ENCODE measurements around the gene SOX13. TPM values are rescaled to one million over a fixed set of nuclear protein-coding genes. Genes with fewer than 3 reads are reported as not detected.

The SOX13 gene
- total and polyA plus RNA-seq, 9 of the 15 experiments (the other 6 are each of a cell fraction or from before 2014, with no cell fraction given): 0.03 to 0.35 (median 0.06) TPM; not detected in 5

DNA sequence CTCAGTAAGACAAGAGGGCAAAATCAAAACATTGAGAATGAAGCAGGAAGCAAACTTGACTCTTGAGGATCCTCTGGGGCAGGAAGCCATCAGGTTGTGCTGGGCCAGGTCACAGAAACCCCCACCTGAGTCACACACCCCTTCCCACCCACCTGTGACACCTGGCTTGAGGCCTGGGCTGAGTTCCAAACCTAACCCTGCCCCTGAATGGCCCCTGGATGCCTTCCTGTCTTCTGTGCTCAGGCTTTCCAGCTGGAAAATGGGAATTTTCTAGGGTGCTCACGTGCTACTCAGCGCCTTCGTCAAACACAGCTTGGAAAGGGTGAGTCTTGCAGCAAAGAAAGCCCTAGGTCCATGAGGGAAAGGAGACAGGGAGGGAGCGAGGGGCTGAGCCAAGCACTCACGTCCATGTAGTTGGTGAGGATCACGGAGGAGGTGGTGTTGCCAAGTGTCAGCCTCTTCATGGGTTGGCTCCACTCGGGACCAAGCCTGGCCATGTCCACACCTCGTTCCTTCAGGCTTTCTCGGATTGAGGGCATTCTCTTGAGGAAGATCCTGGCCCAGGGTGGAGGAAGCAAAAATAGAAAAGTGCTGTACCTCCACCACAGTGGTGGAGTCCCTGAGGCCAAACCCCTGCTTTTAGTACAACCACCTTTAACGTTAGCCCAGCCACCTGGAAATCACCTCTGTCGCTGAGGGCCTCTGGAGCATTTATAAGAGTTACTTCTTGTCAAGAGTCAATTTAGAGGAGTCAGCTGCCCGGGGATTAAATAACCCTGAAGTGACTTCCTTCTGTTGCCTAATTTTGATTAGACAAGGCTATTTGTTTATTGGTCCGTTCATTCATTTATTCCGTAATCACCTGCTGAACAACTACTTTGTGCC, 88.9 kb downstream of the SOX13 start:
- Histone ChIP-seq H3K4me2 (ENCODE audit: insufficient read depth, low read length) (no peak overlapping the region), H3K9me3 (replicated peaks; ENCODE audit: control insufficient read depth, insufficient read depth, low read depth, low read length) (no peaks in the 10 kb centered on the region), H3K27me3 (ENCODE audit: control insufficient read depth in 2 of 2, insufficient read depth in 2 of 2, low read length in 2 of 2) (peaks cover 3 to 49% of the 10 kb centered on the region in 2 experiments; a peak in 4 of 5 replicates), H3K4me3 (no peak overlapping the region), H2AFZ (ENCODE audit: low read depth, low read length) (no peak overlapping the region), H3K36me3 (ENCODE audit: control insufficient read depth, insufficient read depth, low read length) (no peaks in the 10 kb centered on the region), H3K27ac (ENCODE audit: extremely low read depth, low read depth, low read length) (no peak overlapping the region), H3K79me2 (ENCODE audit: control insufficient read depth, insufficient read depth, low read length) (no peaks in the 10 kb centered on the region), H3K9ac (ENCODE audit: insufficient read depth in 1 of 2, low read depth in 2 of 2, low read length in 2 of 2) (no peak overlapping the region), H4K20me1 (replicated peaks; ENCODE audit: control insufficient read depth, insufficient read depth, low read length) (peaks cover 2% of the 10 kb centered on the region), H3K4me1 (replicated peaks in 1 of 2; ENCODE audit: control insufficient read depth in 2 of 2, insufficient read depth in 2 of 2, low read length in 2 of 2) (no peaks in the 10 kb centered on the region), H3K9me1 (ENCODE audit: control insufficient read depth, insufficient read depth, low read length) (no peaks in the 10 kb centered on the region)
- ChIA-PET CTCF (ENCODE audit: low intra/inter-chr PET ratio) (interaction anchor here (0.7 to 5.0 kb wide), 8 partner anchors 14 to 646 kb away, joined by 3 to 44 read pairs (median 8); no protein-coding TSS in a partner anchor), POLR2A (interaction anchor here (0.5 kb wide), 1 partner anchor 873 kb away, joined by 3 read pairs; no protein-coding TSS in a partner anchor)
- no TSS peak for BruUV-seq (replicated peaks)
- FAIRE-seq (no peak), DNase-seq (ENCODE audit: extremely low read depth in 1 of 4, low spot score in 3 of 4) (no peak), ATAC-seq (no peak)
- TF ChIP-seq, protein P1, sequence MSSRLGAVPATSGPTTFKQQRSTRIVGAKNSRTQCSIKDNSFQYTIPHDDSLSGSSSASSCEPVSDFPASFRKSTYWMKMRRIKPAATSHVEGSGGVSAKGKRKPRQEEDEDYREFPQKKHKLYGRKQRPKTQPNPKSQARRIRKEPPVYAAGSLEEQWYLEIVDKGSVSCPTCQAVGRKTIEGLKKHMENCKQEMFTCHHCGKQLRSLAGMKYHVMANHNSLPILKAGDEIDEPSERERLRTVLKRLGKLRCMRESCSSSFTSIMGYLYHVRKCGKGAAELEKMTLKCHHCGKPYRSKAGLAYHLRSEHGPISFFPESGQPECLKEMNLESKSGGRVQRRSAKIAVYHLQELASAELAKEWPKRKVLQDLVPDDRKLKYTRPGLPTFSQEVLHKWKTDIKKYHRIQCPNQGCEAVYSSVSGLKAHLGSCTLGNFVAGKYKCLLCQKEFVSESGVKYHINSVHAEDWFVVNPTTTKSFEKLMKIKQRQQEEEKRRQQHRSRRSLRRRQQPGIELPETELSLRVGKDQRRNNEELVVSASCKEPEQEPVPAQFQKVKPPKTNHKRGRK (tag; IDR thresholded peaks at IDR 0.05): no peak
- TF ChIP-seq NEUROD1 (IDR thresholded peaks at IDR 0.05; ENCODE audit: borderline replicate concordance, low read depth, low read length, partially characterized antibody) (no peak), FOSL1 (tag; conservative IDR thresholded peaks at IDR 0.05) (no peak), RFX1 (IDR thresholded peaks at IDR 0.05) (no peak), NFXL1 (CRISPR knock-in tag; IDR thresholded peaks at IDR 0.05) (no peak), SMAD1 (IDR thresholded peaks at IDR 0.05; ENCODE audit: low read depth, low read length, partially characterized antibody) (no peak), ZNF668 (CRISPR knock-in tag; IDR thresholded peaks at IDR 0.05) (no peak), RHOXF2B (CRISPR knock-in tag; conservative IDR thresholded peaks at IDR 0.05) (no peak), RBM22 (IDR thresholded peaks at IDR 0.05; ENCODE audit: low read depth, low read length, poor library complexity, severe bottlenecking) (no peak), PHTF2 (CRISPR knock-in tag; IDR thresholded peaks at IDR 0.05) (no peak)
- TF ChIP-seq, protein P2, sequence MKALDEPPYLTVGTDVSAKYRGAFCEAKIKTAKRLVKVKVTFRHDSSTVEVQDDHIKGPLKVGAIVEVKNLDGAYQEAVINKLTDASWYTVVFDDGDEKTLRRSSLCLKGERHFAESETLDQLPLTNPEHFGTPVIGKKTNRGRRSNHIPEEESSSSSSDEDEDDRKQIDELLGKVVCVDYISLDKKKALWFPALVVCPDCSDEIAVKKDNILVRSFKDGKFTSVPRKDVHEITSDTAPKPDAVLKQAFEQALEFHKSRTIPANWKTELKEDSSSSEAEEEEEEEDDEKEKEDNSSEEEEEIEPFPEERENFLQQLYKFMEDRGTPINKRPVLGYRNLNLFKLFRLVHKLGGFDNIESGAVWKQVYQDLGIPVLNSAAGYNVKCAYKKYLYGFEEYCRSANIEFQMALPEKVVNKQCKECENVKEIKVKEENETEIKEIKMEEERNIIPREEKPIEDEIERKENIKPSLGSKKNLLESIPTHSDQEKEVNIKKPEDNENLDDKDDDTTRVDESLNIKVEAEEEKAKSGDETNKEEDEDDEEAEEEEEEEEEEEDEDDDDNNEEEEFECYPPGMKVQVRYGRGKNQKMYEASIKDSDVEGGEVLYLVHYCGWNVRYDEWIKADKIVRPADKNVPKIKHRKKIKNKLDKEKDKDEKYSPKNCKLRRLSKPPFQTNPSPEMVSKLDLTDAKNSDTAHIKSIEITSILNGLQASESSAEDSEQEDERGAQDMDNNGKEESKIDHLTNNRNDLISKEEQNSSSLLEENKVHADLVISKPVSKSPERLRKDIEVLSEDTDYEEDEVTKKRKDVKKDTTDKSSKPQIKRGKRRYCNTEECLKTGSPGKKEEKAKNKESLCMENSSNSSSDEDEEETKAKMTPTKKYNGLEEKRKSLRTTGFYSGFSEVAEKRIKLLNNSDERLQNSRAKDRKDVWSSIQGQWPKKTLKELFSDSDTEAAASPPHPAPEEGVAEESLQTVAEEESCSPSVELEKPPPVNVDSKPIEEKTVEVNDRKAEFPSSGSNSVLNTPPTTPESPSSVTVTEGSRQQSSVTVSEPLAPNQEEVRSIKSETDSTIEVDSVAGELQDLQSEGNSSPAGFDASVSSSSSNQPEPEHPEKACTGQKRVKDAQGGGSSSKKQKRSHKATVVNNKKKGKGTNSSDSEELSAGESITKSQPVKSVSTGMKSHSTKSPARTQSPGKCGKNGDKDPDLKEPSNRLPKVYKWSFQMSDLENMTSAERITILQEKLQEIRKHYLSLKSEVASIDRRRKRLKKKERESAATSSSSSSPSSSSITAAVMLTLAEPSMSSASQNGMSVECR (CRISPR knock-in tag; IDR thresholded peaks at IDR 0.05): no peak
- in situ Hi-C loops (cut with MboI) (no loop called here), intact Hi-C loops (cut with micrococcal nuclease) (loop anchor here (1.0 to 5.0 kb wide), 4 partner anchors 45 to 645 kb away; no protein-coding TSS in a partner anchor)
- WGBS (ENCODE audit: insufficient coverage, low coverage, missing lambda C conversion rate): 20% methylated on average over 14 of the region's 14 CpGs
